Chondrocyte (in vitro differentiated cells): Measurements from ENCODE around the gene PLCB3. TPM values are rescaled to one million over a fixed set of nuclear protein-coding genes. Genes with fewer than 3 reads are reported as not detected.

Source experiments
- DNase-seq: peaks from one replicate; pipeline ENCODE4 v3.0.0; 2021; ENCODE audit warnings: mixed read lengths, low spot score
- H3K27ac Mint-ChIP-seq: one replicate; pipeline ENCODE4 v1.8.0; 2021; ENCODE audit warnings: mild to moderate bottlenecking, moderate library complexity, mixed read lengths; ENCODE audit not compliant: unreplicated experiment
- H3K27me3 Mint-ChIP-seq: 2 replicates; pipeline ENCODE4 v1.8.0; 2021; ENCODE audit warnings: low read depth, mixed read lengths
- H3K36me3 Mint-ChIP-seq: 2 replicates; pipeline ENCODE4 v1.8.0; 2021; ENCODE audit warnings: low read depth, mixed read lengths
- H3K4me1 Mint-ChIP-seq: 2 replicates; pipeline ENCODE4 v1.8.0; 2021; ENCODE audit warnings: low read depth, mild to moderate bottlenecking, mixed read lengths
- H3K4me3 Mint-ChIP-seq: one replicate; pipeline ENCODE4 v1.8.0; 2021; ENCODE audit warnings: mild to moderate bottlenecking, moderate library complexity, mixed read lengths; ENCODE audit not compliant: unreplicated experiment
- H3K9me3 Mint-ChIP-seq: 2 replicates; pipeline ENCODE4 v1.8.0; 2021; ENCODE audit warnings: low read depth, mixed read lengths
- CTCF ChIP-seq: fragments of 200-600 bp; sonication (generic); IDR thresholded peaks from 2 replicates; pipeline ENCODE4 v1.5.0; 2021; ENCODE audit warnings: antibody characterized with exemption, mild to moderate bottlenecking, moderate library complexity
- total RNA-seq: library from RNA; stranded (reverse); gene quantifications from 3 replicates; pipeline ENCODE4 v1.2.1, GENCODE V29; 2021

The PLCB3 gene
- total RNA-seq, 1 donor from 2014 or later, result 47.2 TPM

DNA sequence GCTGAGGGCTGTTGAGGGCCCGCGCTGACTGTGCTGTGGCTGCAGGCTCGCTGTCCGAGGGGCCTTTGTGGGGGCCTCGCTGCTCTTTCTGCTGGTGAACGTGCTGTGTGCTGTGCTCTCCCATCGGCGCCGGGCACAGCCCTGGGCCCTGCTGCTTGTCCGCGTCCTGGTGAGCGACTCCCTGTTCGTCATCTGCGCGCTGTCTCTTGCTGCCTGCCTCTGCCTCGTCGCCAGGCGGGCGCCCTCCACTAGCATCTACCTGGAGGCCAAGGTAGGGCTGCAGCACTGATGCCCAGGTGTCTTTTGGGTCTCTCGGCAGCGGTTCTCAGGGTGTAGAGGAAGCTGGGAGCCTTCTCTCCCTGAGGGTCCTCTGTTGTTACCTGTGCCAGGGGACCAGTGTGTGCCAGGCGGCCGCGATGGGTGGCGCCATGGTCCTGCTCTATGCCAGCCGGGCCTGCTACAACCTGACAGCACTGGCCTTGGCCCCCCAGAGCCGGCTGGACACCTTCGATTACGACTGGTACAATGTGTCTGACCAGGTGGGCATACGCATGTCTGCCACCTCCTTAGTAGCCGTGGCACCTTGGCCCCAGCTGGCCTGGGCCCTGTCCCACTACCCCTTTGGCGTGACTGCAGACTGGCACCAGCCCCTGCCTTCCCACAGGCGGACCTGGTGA lies 36.5 kb downstream of the PLCB3 start:
- Mint-ChIP-seq H3K4me1 (peaks cover 32% of the 10 kb centered on the region), H3K27me3 (peaks cover 5% of the 10 kb centered on the region), H3K27ac (no peak overlapping the region), H3K9me3 (no peaks in the 10 kb centered on the region), H3K4me3 (no peak overlapping the region), H3K36me3 (no peaks in the 10 kb centered on the region)
- TF ChIP-seq CTCF, result no peak
- DNase-seq, result no peak

DNA sequence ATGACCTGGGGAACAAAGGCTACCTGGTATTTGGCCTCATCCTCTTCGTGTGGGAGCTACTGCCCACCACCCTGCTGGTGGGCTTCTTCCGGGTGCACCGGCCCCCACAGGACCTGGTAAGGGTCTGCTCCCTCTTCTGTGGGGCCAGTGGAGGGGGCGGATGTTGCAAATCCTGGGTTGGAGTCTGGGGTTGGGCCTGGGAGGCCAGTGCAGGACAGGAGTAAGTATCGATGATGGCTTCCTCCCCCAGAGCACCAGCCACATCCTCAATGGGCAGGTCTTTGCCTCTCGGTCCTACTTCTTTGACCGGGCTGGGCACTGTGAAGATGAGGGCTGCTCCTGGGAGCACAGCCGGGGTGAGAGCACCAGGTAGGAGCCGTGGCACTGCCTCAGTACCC lies 37.0 kb downstream of the PLCB3 start:
- no peak overlapping the region for H3K4me3 Mint-ChIP-seq
- no peak overlapping the region for H3K27ac Mint-ChIP-seq
- H3K9me3 Mint-ChIP-seq, result no peaks in the 10 kb centered on the region
- peaks cover 7% of the 10 kb centered on the region for H3K27me3 Mint-ChIP-seq
- no peak for DNase-seq
- no peak for TF ChIP-seq CTCF
- no peaks in the 10 kb centered on the region for H3K36me3 Mint-ChIP-seq
- H3K4me1 Mint-ChIP-seq, result peaks cover 27% of the 10 kb centered on the region

DNA sequence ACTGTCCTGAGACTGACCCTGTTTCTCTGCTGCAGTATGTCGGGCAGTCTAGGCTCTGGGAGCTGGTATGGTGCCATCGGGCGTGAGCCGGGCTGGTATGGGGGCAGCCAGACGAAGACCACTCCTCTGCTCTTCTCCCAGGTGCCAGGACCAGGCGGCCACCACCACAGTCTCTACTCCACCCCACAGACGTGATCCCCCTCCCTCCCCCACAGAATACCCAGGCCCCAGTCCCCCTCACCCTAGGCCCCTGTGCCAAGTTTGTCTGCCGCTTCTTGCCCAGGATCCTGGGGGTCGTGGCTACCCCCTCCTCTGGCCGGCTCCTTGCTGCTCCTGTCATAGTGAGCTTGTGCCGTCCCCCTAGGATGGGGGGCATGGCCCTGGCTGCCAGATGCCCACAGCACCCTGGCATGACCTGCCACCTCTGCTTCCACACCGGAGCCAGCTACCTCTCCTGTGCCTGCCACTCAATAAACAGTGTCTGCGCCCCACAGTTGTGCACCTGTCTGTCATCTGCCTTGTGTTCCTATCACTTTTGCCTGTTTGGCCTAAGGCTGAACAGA lies 37.8 kb downstream of the PLCB3 start:
- H3K4me1 Mint-ChIP-seq, result peaks cover 22% of the 10 kb centered on the region
- no peak overlapping the region for H3K4me3 Mint-ChIP-seq
- no peak for TF ChIP-seq CTCF
- H3K27ac Mint-ChIP-seq, result no peak overlapping the region
- H3K27me3 Mint-ChIP-seq, result peaks cover 8% of the 10 kb centered on the region
- no peaks in the 10 kb centered on the region for H3K36me3 Mint-ChIP-seq
- H3K9me3 Mint-ChIP-seq, result no peaks in the 10 kb centered on the region
- DNase-seq, result no peak

DNA sequence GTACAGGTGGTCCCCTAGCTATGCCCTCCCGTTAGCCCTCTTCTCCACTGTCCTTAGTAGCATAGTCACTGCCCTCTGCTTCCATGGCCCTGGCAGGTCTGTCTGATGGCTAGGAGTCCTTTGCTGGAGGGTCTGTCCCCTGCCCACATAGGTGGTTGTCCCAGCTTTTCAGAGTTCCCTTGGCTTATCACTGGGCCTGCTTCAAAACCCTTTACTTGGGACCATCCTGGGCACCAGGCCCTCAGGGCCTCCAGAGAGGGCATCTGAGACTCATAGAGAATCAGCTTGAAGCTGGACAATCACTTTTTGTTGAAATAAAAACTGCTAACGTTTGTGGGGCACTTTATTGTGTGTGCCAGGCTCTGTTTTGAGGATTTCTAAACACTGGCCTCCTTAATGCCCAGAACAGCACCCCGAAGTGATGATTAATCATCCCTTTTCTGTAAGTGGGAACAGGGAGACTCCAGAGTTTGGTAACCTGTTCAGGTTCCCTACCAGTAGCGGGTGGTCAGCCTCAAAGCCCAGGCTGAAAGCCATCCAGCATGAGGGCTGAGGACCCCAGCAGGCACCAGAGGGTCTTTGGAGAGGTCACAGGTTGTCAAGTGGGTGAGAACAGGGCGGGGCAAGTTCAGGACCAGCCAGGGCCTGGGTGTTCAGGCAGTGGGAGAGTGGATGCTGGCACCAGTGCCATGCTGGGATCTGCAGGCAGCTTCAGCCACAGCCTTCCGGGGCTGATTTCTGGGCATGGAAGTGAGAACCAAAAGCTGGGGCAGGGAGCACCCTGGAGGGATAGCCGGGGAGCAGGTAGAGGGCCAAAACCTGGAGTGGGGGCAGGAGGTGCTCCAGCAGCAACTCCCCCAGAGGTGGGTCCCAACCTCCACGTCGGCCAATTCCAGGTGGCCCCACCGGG lies 39.3 kb downstream of the PLCB3 start:
- Mint-ChIP-seq H3K27me3 (peaks cover 10% of the 10 kb centered on the region), H3K4me1 (peaks cover 28% of the 10 kb centered on the region), H3K9me3 (no peaks in the 10 kb centered on the region), H3K36me3 (no peaks in the 10 kb centered on the region), H3K27ac (no peak overlapping the region), H3K4me3 (peak overlapping the region; percentile 40)
- no peak for TF ChIP-seq CTCF
- DNase-seq, result no peak

- no peak within 1 kb of the TSS for H3K27ac Mint-ChIP-seq
- DNase-seq, result no peak
- no peaks in the 10 kb centered on the region for H3K9me3 Mint-ChIP-seq
- peaks cover 25% of the 10 kb centered on the region for H3K4me1 Mint-ChIP-seq
- TF ChIP-seq CTCF, result no peak
- H3K36me3 Mint-ChIP-seq, result no peaks in the 10 kb centered on the region
- peak within 1 kb of the TSS; percentile 40 for H3K4me3 Mint-ChIP-seq
- peaks cover 10% of the 10 kb centered on the region for H3K27me3 Mint-ChIP-seq
Measured at GRCh38 chr11:64291262-64291751, 40.0 kb downstream of the PLCB3 start, which contains the start of gene KCNK4. KCNK4 (plus strand) TSS chr11:64291302; CDS start chr11:64293019, 1,717 bp downstream.
